Endometrium (tissue), 2 donors: ENCODE measurements around the gene PTRH2.
"Not testable (repeated sequence)": the region's sequence is repeated elsewhere in the genome, so short reads cannot be mapped to it uniquely, and the experiment has no call there.

Experiments
- FAIRE-seq: peaks from 2 replicates; lab custom pipeline; 2012; peaks lifted over from hg19 to GRCh38; lab: Jason Lieb, UNC
- donor health status: control.
- donor health status: control.

Gene PTRH2

DNA sequence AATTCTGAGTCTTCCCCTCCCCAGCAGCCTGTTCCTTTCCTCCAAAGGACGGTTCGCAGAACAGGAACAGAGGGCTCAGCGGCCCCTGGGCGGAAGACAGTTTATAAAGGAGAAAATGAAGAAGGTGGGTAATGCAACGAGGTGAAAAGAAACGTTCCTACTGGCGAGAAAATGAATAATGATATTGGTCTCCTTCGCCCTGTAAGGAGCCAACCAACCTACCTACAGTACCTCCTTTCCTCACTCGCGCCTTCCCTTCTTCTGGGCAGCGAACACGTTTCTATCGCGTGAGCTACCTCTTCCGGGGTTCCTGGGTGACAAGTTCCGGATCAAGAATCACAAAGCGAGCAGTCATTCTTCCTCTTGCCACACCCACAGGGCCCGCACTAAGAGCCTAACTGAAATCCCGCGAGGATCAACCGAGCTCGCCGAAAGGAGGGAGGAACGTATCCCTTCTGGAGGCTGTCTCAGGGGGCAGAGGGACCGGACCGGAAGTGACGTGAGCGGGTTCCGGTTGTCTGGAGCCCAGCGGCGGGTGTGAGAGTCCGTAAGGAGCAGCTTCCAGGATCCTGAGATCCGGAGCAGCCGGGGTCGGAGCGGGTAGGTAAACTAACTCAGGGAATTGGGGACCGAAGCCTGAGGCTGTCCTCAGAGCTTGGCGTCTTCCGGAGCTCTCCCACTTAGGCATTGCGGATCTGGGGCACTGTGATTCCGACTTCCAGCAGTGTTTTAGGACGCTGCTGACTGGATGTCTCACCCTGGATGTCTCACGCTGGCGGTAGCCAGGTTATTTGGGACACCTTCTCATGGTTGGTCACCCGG lies at the start of gene PTRH2, which contains the start of gene VMP1:
Gene PTRH2 (minus strand): TSS at position 282 of the 822 bp plus-strand sequence. CDS start 9,452 bp downstream, outside the sequence.
Gene VMP1 (plus strand): TSS at position 506 of the 822 bp plus-strand sequence. CDS start 23,793 bp downstream, outside the sequence.
- peak; percentile 94 for FAIRE-seq

DNA sequence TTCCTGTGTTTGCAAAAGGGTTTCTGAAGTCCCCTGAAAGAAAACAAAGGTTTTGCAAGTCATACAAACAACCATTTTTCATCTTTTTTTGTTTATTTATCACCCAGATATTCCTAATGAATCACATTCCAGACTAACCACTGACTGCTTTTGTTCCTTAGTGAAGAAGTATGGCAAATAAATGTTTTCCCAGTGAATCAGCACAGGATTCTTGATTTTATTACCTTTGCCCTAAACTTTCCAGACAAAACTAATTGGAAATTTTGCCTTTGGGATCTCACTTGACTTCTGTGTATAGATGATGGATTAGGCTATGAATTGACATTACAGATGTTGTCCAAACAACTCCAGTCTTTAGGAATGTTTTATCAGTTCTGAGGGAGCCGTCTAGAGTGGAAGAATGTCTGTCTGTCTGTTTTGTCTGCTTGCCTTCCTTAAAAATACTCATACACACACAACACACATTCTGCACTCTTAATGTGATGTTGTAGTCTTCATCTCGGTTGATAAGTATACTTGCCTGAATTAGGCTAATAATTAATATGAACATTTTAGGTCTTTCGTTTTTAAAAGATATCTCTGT lies 49.1 kb upstream of the PTRH2 start:
- FAIRE-seq = peak; percentile 86

DNA sequence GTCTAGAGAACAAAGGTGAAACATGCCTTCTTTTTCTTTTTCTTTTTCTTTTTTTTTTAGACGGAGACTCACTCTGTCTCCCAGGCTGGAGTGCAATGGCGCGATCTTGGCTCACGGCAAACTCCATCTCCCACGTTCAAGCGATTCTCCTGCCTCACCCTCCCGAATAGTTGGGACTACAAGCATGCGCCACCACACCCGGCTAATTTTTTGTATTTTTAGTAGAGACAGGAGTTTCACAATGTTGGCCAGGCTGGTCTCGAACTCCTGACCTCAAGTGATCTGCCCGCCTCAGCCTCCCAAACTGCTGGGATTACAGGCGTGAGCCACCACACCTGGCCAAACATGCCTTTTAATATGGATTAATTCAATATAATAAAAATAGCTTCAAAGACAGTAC lies 47.8 kb upstream of the PTRH2 start:
- not testable (repeated sequence) for FAIRE-seq

DNA sequence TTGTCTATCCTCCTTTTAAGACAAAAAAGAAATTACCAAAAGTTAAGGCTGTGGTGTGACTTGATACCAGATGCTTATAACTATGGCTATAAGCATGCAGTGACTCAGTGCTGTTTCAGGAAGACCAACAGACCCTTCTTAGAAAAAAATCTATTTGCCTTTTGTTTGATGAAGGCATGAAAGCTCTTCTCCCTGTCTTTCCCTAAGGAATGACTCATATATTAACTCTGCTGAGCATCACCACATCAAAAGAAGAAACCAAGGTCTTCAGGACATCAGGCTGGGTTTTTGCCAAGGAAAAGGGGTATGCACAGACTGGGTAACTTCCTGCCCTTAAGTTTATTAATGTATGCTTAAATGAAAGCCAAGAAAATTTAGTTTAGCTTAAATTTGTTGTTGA lies 47.3 kb upstream of the PTRH2 start:
- no peak for FAIRE-seq

DNA sequence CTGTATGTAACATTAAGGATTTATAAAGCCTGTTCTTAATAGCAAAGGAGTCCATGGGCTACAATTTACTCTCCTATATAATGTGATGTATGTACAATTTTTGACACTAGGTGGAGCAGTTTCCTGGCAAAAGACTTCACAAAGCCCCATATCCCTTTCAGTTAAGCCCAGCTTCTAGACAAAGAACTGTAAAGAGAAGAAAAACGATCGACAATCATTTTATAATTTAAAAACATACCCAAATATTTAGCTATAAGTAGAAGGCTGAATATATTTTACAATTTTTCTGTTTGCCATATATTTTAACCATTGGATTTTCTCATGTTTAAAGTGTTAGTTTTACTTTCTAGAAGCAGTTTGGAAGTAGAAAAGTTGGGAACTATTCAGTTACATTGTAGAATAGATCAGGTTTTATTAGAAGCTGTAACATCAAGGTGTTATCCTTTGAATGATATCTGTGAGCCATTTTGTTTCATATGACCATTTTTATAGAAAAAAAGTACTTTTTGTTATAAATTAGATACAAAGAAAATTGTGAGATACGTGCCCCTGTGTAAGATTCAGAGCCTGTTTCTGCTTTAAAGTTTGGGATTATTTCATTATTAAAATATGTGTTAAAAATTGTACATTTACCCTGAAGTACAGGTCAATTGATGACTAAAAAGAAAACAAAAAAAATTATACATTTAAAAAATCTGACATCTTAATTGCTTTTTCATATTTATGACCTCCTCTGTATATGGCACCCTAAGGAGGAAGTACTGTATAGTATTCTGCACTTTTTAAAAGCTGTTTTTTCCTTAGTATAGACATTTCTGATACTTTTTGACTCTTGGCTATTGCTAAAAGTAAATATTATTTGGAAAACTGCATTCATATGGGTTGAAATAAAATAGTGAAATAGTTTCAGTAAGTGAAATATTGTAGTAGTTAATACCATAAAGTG lies 46.6 kb upstream of the PTRH2 start:
- peak; percentile 91 for FAIRE-seq

DNA sequence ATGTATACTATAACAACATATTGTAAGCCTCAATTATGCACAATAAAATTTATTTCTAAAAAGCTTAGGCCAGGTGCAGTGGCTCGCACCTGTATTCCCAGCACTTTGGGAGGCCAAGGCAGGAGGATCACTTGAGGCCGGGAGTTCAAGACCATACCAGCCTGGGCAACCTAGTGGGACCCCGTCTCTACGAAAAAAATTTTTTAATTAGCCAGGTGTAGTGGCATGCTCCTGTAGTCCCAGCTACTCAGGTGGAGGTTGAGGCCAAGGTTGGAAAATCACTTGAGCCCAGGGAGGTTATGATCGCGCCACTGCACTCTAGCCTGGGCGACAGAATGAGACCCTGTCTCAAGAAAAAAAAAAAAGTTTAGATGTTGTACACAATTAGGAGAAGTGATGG lies 45.7 kb upstream of the PTRH2 start:
- no peak for FAIRE-seq

DNA sequence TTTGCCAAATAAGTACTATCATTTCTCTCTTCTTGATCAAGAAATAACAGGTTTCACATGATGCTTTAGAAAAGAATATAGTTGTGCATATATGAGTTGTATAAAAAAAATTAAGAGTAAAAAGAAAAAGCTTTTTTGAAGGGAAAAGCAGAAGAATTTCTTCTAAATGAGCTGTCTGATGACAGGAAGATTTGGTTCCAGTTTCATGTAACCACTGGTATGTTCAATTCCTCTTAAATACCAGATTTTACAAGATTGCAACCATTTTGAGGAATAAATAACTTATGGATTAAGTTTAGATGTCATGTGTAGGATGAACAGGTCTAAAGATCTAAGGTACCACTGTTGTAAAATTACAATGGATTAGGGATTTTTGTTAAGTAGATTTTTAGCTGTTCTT lies 45.2 kb upstream of the PTRH2 start:
- FAIRE-seq = no peak

DNA sequence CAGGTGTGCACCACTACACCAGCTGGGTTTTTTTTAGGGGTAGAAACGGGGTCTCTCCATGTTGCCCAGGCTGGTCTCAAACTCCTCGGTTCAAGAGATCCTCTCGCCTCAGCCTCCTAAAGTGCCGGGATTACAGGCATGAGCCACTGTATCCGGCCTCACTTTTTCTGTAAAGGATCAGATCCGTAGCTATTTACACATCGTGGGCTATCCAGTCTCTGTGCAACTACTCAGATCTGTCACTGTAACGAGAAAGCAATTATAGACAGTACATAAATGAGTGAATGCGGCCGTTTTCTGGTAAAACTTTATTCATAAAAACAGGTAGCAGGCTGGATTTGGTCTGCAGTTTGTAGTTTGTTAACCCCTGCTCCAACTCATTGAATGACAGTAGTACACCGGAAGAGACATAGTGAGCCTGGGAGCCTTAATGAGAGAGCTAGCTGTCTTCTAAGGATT lies 44.8 kb upstream of the PTRH2 start:
- no peak for FAIRE-seq

DNA sequence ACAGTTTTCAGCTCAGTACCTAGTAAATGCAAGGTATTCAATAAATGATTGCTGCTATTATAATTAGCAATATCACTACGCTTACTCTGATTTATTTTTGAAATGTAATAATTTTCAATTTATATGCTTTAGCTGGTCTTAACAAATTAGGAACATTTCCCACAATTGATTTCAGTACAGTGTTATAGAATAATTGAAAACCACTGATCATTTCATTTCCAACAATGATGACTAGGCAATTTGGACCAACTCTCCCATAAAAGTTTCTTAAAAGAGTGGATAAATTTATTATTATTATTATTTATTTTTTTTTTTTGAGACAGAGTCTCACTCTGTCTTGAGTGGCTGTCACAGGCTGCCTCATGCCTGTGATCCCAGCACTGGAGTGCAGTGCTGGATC lies 41.4 kb upstream of the PTRH2 start:
- FAIRE-seq = no peak

DNA sequence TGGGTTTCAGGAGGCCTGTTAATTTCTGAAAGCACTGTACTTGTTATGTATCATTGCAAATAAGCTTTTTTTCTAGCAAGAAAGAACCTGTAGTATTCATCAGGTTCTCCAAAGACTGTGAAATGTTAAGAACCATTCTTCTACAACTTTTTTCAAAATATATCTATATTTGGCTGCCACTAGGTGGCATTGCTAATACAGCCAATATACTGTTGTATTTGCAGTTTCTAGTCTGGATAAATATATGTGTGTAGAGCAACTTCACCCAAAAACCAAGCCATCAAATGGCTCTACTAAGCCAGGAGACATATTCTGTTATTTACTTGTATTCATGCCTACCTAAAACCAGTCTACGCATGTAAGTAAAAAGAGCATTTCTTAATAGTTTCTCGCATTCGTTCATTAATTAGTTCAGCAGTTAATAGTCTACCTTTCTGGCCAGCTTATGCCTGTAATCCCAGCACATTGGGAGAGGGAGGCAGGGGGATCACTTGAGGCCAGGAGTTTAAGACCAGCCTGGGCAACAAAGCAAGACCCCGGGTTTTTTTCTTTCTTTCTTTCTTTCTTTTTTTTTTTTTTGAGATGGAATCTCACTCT lies 39.7 kb upstream of the PTRH2 start:
- FAIRE-seq = no peak

DNA sequence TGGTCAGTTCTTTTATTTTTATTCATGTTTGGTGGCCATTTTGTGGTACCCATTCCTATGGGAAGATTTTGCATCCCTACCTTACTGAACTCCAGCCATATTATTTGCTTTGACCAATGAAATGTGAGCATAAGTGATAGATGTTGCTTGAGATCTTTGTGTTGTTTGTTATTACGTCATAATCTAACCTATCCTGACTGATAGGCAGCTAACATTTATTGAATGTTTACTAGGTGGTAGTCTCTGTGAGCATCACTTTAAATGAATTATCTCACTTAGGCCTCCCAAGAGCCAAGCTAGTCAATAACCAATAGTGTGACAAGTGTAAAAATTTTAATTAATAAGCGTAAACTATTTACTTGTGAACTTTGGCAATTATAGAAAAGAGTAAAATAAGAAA lies 37.8 kb upstream of the PTRH2 start:
- no peak for FAIRE-seq

DNA sequence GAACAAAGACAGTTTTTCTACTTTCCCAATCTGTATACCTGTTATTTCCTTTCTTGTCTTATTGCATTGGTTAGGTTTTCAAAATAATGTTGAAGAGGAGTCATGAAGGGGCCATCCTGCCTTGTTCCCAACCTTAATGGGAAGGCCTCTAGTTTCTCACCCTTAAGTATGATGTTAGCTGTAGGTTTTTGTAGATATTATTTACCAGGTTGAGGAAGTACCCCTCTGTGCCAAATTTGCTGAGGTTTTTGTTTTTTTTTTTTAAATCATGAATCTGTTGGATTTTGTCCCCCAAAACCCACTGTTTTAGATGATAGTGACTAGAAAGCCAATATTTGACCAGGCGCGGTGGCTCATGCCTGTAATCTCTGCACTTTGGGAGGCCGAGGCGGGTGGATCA lies 36.6 kb upstream of the PTRH2 start:
- FAIRE-seq = no peak

DNA sequence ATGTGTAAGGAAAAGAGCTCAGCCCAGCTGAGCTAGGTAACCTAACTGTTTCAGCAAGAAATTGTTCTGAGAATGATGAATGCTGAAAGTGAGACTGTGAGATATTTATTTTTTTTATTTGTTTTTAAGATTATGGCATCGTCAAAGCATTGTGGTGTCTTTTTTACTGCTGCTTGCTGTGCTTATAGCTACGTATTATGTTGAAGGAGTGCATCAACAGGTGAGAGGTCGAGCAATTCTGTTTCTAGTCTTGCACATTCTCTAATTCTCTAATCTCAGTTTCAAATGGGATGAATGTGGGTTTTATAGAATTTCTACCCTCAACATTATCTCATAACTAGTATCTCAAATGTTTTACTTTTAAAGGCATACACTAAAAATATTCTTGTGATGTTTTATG lies 30.1 kb upstream of the PTRH2 start:
- no peak for FAIRE-seq

DNA sequence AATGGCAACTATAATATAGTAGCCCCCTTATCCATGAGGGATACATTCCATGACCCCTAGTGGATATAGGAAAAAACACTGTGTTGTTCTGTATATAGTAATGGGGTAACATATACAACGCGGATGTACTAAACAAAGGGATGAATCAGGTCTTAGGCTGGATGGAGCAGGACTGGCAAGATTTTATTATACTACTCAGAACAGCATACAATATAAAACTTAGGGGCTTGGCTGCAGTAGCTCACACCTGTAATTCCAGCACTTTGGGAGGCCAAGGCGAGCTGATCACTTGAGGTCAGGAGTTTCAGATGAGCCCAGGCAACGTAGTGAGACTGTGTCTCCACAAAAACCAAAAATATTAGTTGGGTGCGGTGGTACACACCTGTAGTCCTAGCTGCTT lies 27.0 kb upstream of the PTRH2 start:
- no peak for FAIRE-seq

DNA sequence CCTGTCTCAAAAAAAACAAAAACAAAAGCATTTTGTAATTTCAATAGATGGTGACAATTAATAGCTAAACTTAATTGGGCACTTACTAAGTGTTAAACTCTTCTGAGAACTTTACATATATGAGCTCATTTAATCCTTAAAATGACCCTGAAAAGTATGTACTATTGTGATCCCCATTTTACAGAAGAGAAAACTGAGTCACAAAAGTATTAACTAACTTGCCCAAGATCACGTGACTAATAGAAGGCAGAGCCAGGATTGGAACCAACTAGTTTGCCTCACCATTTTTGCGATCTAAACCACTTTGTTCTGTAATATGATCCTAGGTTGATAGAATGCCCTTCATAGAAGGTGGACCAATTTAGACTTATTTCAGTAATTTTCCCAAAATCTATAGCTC lies 26.5 kb upstream of the PTRH2 start:
- no peak for FAIRE-seq

DNA sequence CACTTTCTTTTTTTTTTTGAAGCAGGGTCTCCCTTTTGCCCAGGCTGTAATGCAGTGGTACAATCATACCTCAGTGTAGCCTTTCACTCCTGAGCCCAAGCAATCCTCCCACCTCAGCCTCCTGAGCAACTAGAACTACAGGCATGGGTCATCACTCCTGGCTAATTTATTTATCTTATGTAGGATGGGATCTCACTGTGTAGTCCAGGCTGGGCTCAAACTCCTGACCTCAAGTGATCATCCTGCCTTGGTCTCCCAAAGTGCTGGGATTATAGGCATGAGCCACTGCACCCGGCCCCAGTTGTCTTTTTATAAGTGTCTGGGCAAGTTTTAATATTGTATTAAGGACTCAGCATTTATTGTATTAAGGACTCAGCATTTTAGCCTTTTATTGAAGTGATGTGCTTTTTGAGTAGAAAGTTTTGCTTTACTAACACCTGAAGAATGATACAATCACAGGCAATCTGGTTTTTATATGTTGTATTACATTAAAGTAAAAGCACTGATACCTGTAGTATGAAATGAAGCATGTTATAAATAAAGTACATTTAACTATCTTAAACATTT lies 23.1 kb upstream of the PTRH2 start:
- FAIRE-seq = no peak

DNA sequence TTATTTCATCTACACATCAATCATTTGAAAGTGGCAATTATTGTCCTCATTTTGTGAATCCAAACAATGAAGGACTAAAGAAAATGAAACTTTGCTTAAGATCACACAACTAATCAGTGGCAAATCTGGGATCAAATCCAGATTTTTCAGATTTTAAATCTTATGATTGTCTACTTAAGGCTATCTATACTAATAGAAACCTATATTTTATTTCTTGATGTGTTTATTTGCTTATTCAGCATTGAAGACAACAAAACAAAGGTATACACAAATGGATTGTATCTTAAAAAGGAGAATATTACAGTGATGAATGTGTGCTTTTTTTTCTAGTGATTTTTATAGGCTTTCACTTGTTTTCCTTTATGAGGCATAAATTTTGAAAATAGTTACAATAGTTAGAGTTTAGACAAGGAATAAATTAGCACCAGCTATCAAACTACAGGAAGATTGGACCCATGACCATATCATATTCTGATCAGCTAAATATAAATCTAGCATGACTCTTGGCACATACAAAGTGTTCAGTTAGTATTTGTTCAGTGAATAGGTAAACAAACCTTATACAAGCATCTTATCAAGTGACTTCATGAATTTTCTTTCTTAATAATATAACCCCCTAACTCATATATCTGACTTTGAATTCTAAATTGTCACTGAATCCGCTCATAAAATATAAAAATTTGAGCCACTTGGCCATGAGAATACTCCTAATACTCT lies 20.7 kb upstream of the PTRH2 start:
- peak; percentile 12 for FAIRE-seq

DNA sequence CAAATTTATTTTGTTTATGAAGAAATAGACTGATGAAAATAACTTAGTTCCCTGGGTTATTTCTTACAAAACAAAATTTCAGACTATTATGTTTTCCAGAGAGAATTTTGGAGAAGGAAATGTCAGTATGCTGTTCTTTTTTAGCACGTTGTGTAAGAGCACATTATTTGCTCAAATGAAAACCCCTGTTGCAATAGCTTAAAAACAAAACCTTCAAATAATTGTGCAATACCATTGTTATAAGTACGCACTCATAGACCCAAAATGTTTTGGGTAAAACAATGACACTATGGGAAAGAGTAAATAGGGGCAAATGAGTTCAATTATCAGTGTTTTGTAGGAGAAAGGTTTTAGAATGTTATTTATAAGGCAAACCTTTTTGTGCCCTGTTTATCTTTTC lies 18.5 kb upstream of the PTRH2 start:
- peak; percentile 33 for FAIRE-seq

DNA sequence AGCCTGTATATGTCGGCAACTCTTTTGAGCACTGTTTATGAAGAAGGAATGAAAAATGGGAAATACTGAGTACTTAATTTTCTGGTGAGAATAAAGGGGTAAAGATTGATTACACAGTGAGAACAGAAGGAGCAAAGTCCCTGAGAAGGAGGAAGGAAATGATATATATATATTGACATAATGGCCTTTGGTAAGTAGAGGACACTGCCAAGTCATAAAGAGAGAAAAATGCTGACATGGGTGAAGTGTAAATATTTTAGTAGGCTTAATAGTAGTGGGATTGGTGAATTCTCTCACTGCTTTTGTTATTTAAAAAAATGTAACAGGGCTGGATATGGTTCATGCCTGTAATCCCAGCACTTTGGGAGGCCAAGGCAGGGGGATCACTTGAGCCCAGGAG lies 16.4 kb upstream of the PTRH2 start:
- no peak for FAIRE-seq

DNA sequence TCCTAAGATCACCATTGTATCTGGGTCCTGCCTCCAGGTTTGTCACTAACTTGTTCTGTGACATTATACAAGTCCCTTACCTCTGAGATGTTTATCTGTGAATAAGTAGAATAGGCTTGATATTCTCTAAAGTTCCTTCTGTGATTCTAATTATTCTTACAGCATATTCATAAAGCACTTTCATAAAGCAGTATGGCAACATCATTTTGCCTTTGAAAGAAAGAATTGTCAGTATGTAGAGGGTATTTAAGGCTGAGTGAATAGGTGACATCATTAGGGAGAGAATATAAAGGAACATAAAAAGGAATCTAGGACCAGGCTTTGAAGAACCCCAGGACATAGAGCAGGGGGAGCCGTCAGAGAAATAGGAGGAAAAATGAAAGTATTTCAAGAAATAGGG lies 15.8 kb upstream of the PTRH2 start:
- no peak for FAIRE-seq

DNA sequence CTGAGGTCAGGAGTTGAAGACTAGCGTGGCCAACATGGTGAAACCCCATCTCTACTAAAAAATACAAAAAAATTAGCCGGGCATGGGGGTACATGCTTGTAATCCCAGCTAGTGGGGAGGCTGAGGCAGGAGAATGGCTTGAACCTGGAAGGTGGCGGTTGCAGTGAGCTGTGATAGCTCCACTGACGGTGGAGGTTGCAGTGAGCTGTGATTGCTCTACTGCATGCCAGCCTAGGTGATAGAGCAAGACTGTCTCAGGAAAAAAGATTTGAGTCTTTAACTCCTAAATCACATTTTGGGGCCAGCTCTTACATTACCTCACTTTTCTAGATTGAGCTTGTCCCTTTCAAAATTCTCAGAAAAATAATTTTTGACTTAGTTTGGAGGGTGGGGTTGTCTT lies 15.4 kb upstream of the PTRH2 start:
- no peak for FAIRE-seq
